Endothelial cell of umbilical vein (primary cell): ENCODE measurements around the gene TMEM18. TPM values are rescaled to one million over a fixed set of nuclear protein-coding genes. Genes with fewer than 3 reads are reported as not detected.

Experiments used
- BruUV-seq: library from RNA; stranded (reverse); fragments of 400-500 nt; replicated peaks from 2 replicates; lab custom pipeline; 2021; lab: Mats Ljungman, UMichigan
- CTCF ChIA-PET: fragments of 300-600, 350-600 bp; sonication (Branson Sonifier 250); formaldehyde crosslinking; loops from one replicate; lab custom pipeline; 2021; ENCODE audit warnings: antibody characterized with exemption, inconsistent platforms; lab: Charles Lee
- POLR2A ChIA-PET: fragments of 300-600, 350-600 bp; sonication (Branson Sonifier 250); formaldehyde crosslinking; loops from one replicate; lab custom pipeline; 2021; ENCODE audit warnings: antibody characterized with exemption, inconsistent platforms; lab: Charles Lee
- DNase-seq: peaks from one replicate; pipeline ENCODE4 v3.0.0-alpha.2; 2011; ENCODE audit warnings: low read depth, low spot score
- FAIRE-seq: peaks from 2 replicates; lab custom pipeline; 2011; peaks lifted over from hg19 to GRCh38; lab: Jason Lieb, UNC
- H2AFZ ChIP-seq: 2 replicates; pipeline ENCODE4 v1.6.0; 2012; ENCODE audit warnings: low read depth, low read length, control low read depth, inconsistent platforms
- H3K27ac ChIP-seq: 2 replicates; pipeline ENCODE4 v1.5.1; 2011; ENCODE audit warnings: low read depth, mild to moderate bottlenecking, control low read depth, low read length, moderate library complexity; ENCODE audit not compliant: insufficient read depth
- H3K27me3 ChIP-seq, 2 experiments: 2 replicates each; pipeline versions ENCODE4 v1.6.0 to v1.6.1; 2011; ENCODE audit warnings: low read length in 2 of 2, mixed read lengths in 1 of 2; ENCODE audit not compliant: control insufficient read depth in 2 of 2, insufficient read depth in 2 of 2
- H3K36me3 ChIP-seq, 2 experiments: 2 replicates in 1 of 2; 3 replicates in 1 of 2; pipeline ENCODE4 v1.5.1; 2011; ENCODE audit warnings: low read length in 2 of 2, mild to moderate bottlenecking in 1 of 2, moderate library complexity in 1 of 2; ENCODE audit not compliant: control insufficient read depth in 2 of 2, insufficient read depth in 2 of 2; ENCODE audit errors: extremely low read depth in 1 of 2
- H3K4me1 ChIP-seq: 3 replicates; pipeline ENCODE4 v1.5.1; 2011; ENCODE audit warnings: mild to moderate bottlenecking, low read length; ENCODE audit not compliant: control insufficient read depth, insufficient read depth; ENCODE audit errors: extremely low read depth
- H3K4me2 ChIP-seq: 2 replicates; pipeline ENCODE4 v1.6.1; 2011; ENCODE audit warnings: low read length, control low read depth, mixed read lengths; ENCODE audit not compliant: insufficient read depth
- H3K4me3 ChIP-seq, 3 experiments: fragments of 200-600 bp in 1 of 3; sonication (generic), shearing (Covaris generic) in 1 of 3; replicated peaks in 1 of 3; 2 replicates each; pipeline ENCODE4 v1.5.1; 2011 to 2016; ENCODE audit warnings: control low read depth in 3 of 3, low read length in 3 of 3, mild to moderate bottlenecking in 2 of 3, inconsistent platforms in 1 of 3, low read depth in 1 of 3, moderate library complexity in 1 of 3; ENCODE audit not compliant: insufficient read depth in 1 of 3
- H3K79me2 ChIP-seq: 2 replicates; pipeline ENCODE4 v1.6.0; 2012; ENCODE audit warnings: low read length, inconsistent platforms; ENCODE audit not compliant: control insufficient read depth, insufficient read depth
- H3K9ac ChIP-seq: replicated peaks from 2 replicates; pipeline ENCODE3; 2011; ENCODE audit warnings: low read length, control low read depth; ENCODE audit not compliant: insufficient read depth; ENCODE audit errors: extremely low read depth
- H3K9me1 ChIP-seq: replicated peaks from 3 replicates; pipeline ENCODE4 v1.6.0; 2011; ENCODE audit warnings: mild to moderate bottlenecking, low read length; ENCODE audit not compliant: control insufficient read depth, insufficient read depth; ENCODE audit errors: extremely low read depth
- H3K9me3 ChIP-seq: replicated peaks from 2 replicates; pipeline ENCODE4 v1.5.1; 2012; ENCODE audit warnings: low read length, inconsistent platforms; ENCODE audit not compliant: control insufficient read depth, insufficient read depth
- H4K20me1 ChIP-seq: replicated peaks from 2 replicates; pipeline ENCODE3; 2011; ENCODE audit warnings: mild to moderate bottlenecking, low read length; ENCODE audit not compliant: control insufficient read depth, insufficient read depth; ENCODE audit errors: extremely low read depth
- EZH2 ChIP-seq: IDR thresholded peaks from 2 replicates; pipeline ENCODE4 v1.6.1; 2012; ENCODE audit warnings: borderline replicate concordance, low read depth, mild to moderate bottlenecking, moderate library complexity, low read length, inconsistent platforms; ENCODE audit not compliant: severe bottlenecking
- FOS ChIP-seq: IDR thresholded peaks from 2 replicates; pipeline ENCODE4 v1.6.1; 2011; ENCODE audit warnings: mild to moderate bottlenecking, low read length, moderate library complexity, borderline replicate concordance; ENCODE audit not compliant: insufficient read depth
- GATA2 ChIP-seq: IDR thresholded peaks from 2 replicates; pipeline ENCODE4 v1.7.0; 2011; ENCODE audit warnings: low read depth, mild to moderate bottlenecking, moderate library complexity, mixed read lengths, low read length; ENCODE audit not compliant: insufficient read length, insufficient read depth
- JUN ChIP-seq: IDR thresholded peaks from 2 replicates; pipeline ENCODE4 v1.6.1; 2011; ENCODE audit warnings: borderline replicate concordance, low read depth; ENCODE audit not compliant: insufficient read length, insufficient read depth
- MAX ChIP-seq: IDR thresholded peaks from 2 replicates; pipeline ENCODE4 v1.6.1; 2011; ENCODE audit not compliant: insufficient read depth, insufficient read length
- MYC ChIP-seq: IDR thresholded peaks from one replicate; pipeline ENCODE4 v1.6.1; 2011; ENCODE audit warnings: mild to moderate bottlenecking, low read depth, low read length
- POLR2A ChIP-seq: IDR thresholded peaks from 2 replicates; pipeline ENCODE4 v1.6.1; 2012; ENCODE audit warnings: low read depth, mild to moderate bottlenecking, control low read depth, low read length
- POLR2AphosphoS5 ChIP-seq: IDR thresholded peaks from 2 replicates; pipeline ENCODE4 v1.6.1; 2012; ENCODE audit warnings: low read depth, mild to moderate bottlenecking, control low read depth, low read length, moderate library complexity; ENCODE audit not compliant: insufficient read depth
- dilution Hi-C: fragments of 300-500 bp; cut with MboI; formaldehyde crosslinking; loops from one replicate; pipeline ENCODE4 v1.15.0; 2019; ENCODE audit warnings: low sequenced_read_pairs; ENCODE audit not compliant: extremely low pct_ligation_motif_present
- intact Hi-C: fragments of 100-400 bp; cut with micrococcal nuclease; formaldehyde crosslinking; loops from one replicate; pipeline ENCODE4 v1.10.0; 2022
- polyA plus RNA-seq, 4 experiments: library from polyadenylated mRNA; depleted of rRNA in 3 of 4; stranded (reverse) in 3 of 4; unstranded in 1 of 4; fragments of >200 nt; gene quantifications; 2 replicates each; pipeline versions ENCODE4 v1.2.1 to v1.2.3, GENCODE V29; 2011 to 2012; ENCODE audit warnings: missing spikeins in 1 of 4
- total RNA-seq: library from RNA; stranded (reverse); gene quantifications from 2 replicates; pipeline ENCODE4 v1.2.3, GENCODE V29; 2021
- TF ChIP-seq, protein P1 (sequence below), 2 donors: IDR thresholded peaks; 1 replicate in 1 of 2; 2 replicates in 1 of 2; pipeline ENCODE4 v1.5.1; 2011; ENCODE audit warnings: low read length in 2 of 2, mild to moderate bottlenecking in 2 of 2, moderate library complexity in 2 of 2, control low read depth in 1 of 2, inconsistent platforms in 1 of 2, low read depth in 1 of 2; ENCODE audit not compliant: insufficient read depth in 1 of 2; ENCODE audit errors: extremely low read depth in 1 of 2

Gene TMEM18
- total and polyA plus RNA-seq, 2 donors (not counting 3 experiments of a cell fraction or from before 2014, with no cell fraction given), result 19.1 to 23.1 TPM

DNA sequence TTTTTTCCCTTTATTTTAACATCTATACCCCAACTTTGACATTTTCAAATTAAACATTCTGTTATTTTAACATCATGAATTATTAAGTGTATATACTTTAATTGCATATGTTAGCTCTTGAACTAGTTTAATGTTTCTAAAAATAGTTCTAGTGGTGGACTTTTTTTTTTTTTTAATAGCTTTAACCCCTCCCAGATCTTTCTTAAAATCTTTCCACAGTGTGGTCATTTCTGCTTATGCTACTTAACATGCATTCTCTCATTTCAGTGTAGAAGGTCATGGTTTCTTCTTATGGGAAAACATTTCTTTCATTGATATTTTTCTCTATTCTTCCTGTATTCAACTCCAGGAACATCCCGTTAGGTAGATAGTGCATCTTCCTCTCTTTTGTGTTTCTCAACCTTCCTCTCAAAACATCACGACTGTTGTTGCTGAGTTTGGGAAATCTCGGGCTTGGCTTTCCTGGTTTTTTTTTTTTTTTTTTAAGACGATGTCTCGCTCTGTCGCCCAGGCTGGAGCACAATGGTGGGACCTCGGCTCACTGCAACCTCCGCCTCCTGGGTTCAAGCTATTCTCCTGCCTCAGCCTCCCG, 849 bp upstream of the TMEM18 start:
- no peaks in the 10 kb centered on the region for H4K20me1 ChIP-seq
- ChIA-PET CTCF (interaction anchor here (0.8 to 2.0 kb wide), 2 partner anchors 11 to 1139 kb away, joined by 4 to 9 read pairs; no protein-coding TSS in a partner anchor), POLR2A (no interaction called here)
- H2AFZ ChIP-seq, result peak overlapping the region; percentile 9
- FAIRE-seq, result no peak
- intact Hi-C loops, result loop anchor here (2.0 kb wide), 2 partner anchors 413 to 1067 kb away; partner anchors contain the start of genes ACP1, PXDN and SH3YL1
- peaks cover 25% of the 10 kb centered on the region for H3K4me1 ChIP-seq
- peaks cover 20% of the 10 kb centered on the region for H3K79me2 ChIP-seq
- TF ChIP-seq POLR2AphosphoS5, result no peak
- TF ChIP-seq EZH2, result no peak
- TF ChIP-seq JUN, result no peak
- TF ChIP-seq POLR2A, result no peak
- TF ChIP-seq, protein P1, sequence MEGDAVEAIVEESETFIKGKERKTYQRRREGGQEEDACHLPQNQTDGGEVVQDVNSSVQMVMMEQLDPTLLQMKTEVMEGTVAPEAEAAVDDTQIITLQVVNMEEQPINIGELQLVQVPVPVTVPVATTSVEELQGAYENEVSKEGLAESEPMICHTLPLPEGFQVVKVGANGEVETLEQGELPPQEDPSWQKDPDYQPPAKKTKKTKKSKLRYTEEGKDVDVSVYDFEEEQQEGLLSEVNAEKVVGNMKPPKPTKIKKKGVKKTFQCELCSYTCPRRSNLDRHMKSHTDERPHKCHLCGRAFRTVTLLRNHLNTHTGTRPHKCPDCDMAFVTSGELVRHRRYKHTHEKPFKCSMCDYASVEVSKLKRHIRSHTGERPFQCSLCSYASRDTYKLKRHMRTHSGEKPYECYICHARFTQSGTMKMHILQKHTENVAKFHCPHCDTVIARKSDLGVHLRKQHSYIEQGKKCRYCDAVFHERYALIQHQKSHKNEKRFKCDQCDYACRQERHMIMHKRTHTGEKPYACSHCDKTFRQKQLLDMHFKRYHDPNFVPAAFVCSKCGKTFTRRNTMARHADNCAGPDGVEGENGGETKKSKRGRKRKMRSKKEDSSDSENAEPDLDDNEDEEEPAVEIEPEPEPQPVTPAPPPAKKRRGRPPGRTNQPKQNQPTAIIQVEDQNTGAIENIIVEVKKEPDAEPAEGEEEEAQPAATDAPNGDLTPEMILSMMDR (IDR thresholded peaks at IDR 0.05; ENCODE audit: extremely low read depth in 1 of 2, insufficient read depth in 1 of 2, low read depth in 1 of 2, low read length in 2 of 2), result no peak
- no peak for TF ChIP-seq FOS
- no peak for TF ChIP-seq GATA2
- TF ChIP-seq MYC, result no peak
- no peak for TF ChIP-seq MAX
- H3K9me3 ChIP-seq, result no peaks in the 10 kb centered on the region
- peak; percentile 8 for DNase-seq
- H3K27ac ChIP-seq, result peak overlapping the region; percentile 91
- peak overlapping the region; percentile 84 for H3K4me2 ChIP-seq
- peak overlapping the region; percentile 97 for H3K9ac ChIP-seq
- H3K4me3 ChIP-seq, result peak overlapping the region; percentile 39 to 80 (median 79)
- no TSS peak for BruUV-seq
- H3K36me3 ChIP-seq, result no peaks in the 10 kb centered on the region
- H3K9me1 ChIP-seq, result no peaks in the 10 kb centered on the region
- dilution Hi-C loops, result no loop called here
- H3K27me3 ChIP-seq, result no peaks in the 10 kb centered on the region
